ENCODE measurements around the gene CCNYL1. TPM values are rescaled to one million over a fixed set of nuclear protein-coding genes. Genes with fewer than 3 reads are reported as not detected.
A peak's percentile ranks its signal among the peaks of the same experiment; 100 is the strongest.

Gene CCNYL1
- total RNA-seq, 1 donor from 2014 or later = 24.3 TPM

DNA sequence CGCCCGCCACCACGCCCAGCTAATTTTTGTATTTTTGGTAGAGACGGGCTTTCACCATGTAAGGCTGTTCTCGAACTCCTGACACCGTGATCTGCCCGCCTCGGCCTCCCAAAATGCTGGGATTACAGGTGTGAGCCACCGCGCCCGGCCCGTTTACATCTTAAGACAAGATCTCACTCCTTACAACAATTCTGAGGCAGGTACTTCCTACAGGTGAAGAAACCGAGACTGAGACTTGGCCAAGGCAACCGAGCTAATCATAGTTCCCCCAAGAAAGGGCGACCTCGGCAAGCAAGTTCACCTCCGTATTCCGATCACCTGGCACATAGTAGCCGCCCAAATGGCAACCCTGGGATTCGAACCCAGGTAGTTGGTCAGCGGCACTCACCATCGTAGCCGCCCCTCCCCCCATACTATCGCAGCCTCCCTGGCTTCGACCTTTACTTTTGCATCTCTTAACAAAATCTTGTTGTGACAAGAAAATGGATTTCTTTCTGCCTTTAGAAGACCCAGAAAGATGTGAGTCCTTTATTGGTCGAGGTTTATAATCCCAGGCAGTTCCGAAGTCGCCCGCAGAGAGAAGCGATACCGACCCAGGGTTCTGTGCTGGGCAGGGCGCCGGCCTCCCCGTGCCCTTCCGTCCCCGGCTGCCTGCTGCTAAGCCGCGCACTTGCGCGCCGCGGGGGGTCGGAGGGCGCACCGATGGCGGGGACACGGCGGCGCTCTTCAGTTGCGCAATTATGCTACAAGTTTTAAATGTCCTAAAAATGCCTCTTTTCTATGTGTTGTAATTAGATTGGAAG is 59.4 kb downstream of the CCNYL1 start:
- DNase-seq (ENCODE audit: low read depth, low spot score) = no peak
- Mint-ChIP-seq H3K4me3 (peak overlapping the region; percentile 94), H3K4me1 (peaks cover 39% of the 10 kb centered on the region), H3K27ac (ENCODE audit: unreplicated experiment) (no peak overlapping the region), H3K9me3 (no peaks in the 10 kb centered on the region), H3K36me3 (ENCODE audit: low read depth) (peaks cover 2% of the 10 kb centered on the region), H3K27me3 (ENCODE audit: low read depth) (peaks cover 70% of the 10 kb centered on the region)
- TF ChIP-seq, protein P1, sequence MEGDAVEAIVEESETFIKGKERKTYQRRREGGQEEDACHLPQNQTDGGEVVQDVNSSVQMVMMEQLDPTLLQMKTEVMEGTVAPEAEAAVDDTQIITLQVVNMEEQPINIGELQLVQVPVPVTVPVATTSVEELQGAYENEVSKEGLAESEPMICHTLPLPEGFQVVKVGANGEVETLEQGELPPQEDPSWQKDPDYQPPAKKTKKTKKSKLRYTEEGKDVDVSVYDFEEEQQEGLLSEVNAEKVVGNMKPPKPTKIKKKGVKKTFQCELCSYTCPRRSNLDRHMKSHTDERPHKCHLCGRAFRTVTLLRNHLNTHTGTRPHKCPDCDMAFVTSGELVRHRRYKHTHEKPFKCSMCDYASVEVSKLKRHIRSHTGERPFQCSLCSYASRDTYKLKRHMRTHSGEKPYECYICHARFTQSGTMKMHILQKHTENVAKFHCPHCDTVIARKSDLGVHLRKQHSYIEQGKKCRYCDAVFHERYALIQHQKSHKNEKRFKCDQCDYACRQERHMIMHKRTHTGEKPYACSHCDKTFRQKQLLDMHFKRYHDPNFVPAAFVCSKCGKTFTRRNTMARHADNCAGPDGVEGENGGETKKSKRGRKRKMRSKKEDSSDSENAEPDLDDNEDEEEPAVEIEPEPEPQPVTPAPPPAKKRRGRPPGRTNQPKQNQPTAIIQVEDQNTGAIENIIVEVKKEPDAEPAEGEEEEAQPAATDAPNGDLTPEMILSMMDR (conservative IDR thresholded peaks at IDR 0.05) = no peak

DNA sequence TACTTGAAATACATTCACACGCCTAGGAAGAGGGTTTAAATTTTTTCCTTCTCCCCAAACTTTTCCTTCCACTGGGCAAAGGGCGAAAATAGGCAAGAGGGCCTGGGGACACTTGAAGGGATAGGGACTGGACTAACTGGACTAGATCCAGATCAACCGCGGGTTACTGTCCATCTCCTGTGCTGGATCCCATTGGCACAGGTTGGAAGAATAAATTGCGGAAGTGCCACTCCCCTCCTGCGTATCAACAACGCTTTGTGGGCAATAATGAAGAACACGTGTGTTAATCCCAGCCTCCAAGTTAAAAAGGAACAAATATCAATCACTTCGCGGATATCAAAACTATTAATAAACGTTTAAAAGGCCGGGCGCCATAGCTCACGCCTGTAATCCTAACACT is 60.0 kb downstream of the CCNYL1 start:
- Mint-ChIP-seq H3K27me3 (ENCODE audit: low read depth) (peaks cover 67% of the 10 kb centered on the region), H3K36me3 (ENCODE audit: low read depth) (peaks cover 2% of the 10 kb centered on the region), H3K27ac (ENCODE audit: unreplicated experiment) (no peak overlapping the region), H3K4me3 (peak overlapping the region; percentile 73), H3K9me3 (no peaks in the 10 kb centered on the region), H3K4me1 (peaks cover 33% of the 10 kb centered on the region)
- TF ChIP-seq, protein P1 (conservative IDR thresholded peaks at IDR 0.05) = no peak
- no peak for DNase-seq (ENCODE audit: low read depth, low spot score)

DNA sequence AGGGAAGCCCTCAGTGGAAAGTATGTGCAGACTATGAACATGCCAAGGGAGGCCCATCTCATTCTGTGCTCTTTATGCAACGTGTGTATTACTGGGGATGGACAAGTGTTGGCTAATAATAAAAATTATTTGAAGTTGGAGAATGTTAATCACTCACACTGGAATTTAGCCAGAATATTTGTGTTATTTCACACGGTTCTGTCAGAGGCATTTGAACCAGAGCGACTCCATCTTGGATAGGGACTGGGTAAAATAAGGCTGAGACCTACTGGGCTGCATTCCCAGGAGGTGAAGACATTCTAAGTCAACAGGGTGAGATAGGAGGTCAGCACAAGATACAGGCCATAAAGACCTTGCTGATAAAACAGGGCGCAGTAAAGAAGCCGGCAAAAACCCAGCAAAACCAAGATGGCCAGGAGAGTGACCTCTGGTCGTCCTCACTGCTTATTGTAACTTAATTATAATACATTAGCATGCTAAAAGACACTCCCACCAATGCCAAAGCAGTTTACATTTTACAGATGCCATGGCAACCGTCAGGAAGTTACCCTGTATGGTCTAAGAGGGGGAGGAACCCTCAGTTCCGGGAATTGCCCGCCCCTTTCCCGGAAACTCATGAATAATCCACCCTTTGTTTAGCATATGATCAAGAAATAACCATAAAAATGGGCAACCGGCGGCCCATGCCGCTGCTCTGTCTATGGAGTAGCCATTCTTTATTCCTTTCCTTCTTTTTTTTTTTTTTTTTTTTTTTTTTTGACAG is 60.8 kb downstream of the CCNYL1 start:
- H3K27me3 Mint-ChIP-seq (ENCODE audit: low read depth) = peaks cover 58% of the 10 kb centered on the region
- peaks cover 28% of the 10 kb centered on the region for H3K4me1 Mint-ChIP-seq
- DNase-seq (ENCODE audit: low read depth, low spot score) = no peak
- H3K9me3 Mint-ChIP-seq = no peaks in the 10 kb centered on the region
- TF ChIP-seq, protein P1 (conservative IDR thresholded peaks at IDR 0.05) = no peak
- H3K27ac Mint-ChIP-seq (ENCODE audit: unreplicated experiment) = no peak overlapping the region
- peak overlapping the region; percentile 73 for H3K4me3 Mint-ChIP-seq
- peaks cover under 1% of the 10 kb centered on the region for H3K36me3 Mint-ChIP-seq (ENCODE audit: low read depth)

DNA sequence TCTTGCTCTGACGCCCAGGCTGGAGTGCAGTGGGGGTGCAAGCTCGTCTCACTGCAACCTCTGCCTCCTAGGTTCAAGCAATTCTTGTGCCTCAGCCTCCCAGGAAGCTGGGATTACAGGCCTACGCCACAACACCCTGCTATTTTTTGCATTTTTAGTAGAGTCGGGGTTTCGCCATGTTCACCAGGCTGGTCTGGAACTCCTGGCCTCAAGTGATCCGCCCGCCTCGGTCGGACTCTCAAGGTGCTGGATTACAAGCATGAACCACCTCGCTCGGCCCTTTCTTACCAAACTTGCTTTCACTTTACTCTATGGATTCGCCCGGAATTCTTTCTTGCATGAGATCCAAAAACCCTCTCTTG is 61.4 kb downstream of the CCNYL1 start:
- TF ChIP-seq, protein P1 (conservative IDR thresholded peaks at IDR 0.05) = no peak
- peaks cover 22% of the 10 kb centered on the region for H3K4me1 Mint-ChIP-seq
- H3K27ac Mint-ChIP-seq (ENCODE audit: unreplicated experiment) = no peak overlapping the region
- no peak for DNase-seq (ENCODE audit: low read depth, low spot score)
- peak overlapping the region; percentile 5 for H3K4me3 Mint-ChIP-seq
- H3K9me3 Mint-ChIP-seq = no peaks in the 10 kb centered on the region
- no peaks in the 10 kb centered on the region for H3K36me3 Mint-ChIP-seq (ENCODE audit: low read depth)
- peaks cover 53% of the 10 kb centered on the region for H3K27me3 Mint-ChIP-seq (ENCODE audit: low read depth)

DNA sequence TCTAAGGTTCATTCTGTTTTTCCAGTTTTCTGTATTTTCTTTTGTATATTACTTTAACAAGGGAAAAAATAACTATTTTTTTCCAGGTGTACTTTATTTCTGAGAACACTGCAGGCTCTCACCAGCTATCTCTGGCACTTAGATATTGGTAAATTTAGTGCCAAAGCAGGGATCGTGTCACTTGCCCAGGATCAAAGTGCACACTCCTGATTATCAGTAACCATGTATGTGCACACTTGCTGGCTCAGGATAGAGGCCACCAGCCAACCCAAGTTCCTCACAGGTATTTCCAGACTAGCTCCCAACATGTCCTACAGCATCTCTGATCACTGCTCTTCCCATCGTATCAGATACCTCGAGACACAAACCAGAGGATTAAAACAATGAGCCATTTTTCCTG is 64.0 kb downstream of the CCNYL1 start:
- H3K4me1 Mint-ChIP-seq = peaks cover 11% of the 10 kb centered on the region
- H3K36me3 Mint-ChIP-seq (ENCODE audit: low read depth) = no peaks in the 10 kb centered on the region
- DNase-seq (ENCODE audit: low read depth, low spot score) = no peak
- H3K4me3 Mint-ChIP-seq = no peak overlapping the region
- H3K27ac Mint-ChIP-seq (ENCODE audit: unreplicated experiment) = no peak overlapping the region
- TF ChIP-seq, protein P1 (conservative IDR thresholded peaks at IDR 0.05) = no peak
- H3K9me3 Mint-ChIP-seq = no peaks in the 10 kb centered on the region
- H3K27me3 Mint-ChIP-seq (ENCODE audit: low read depth) = peaks cover 36% of the 10 kb centered on the region
